ENCODE data around the gene CPSF4. TPM values are rescaled to one million over a fixed set of nuclear protein-coding genes. Genes with fewer than 3 reads are reported as not detected.

Gene CPSF4
- total and polyA plus RNA-seq, 5 experiments from 2014 or later = 22.9 to 55.2 (median 31.3) TPM

GRCh38 chr7:99397297-99397983 is 41.3 kb upstream of the CPSF4 start:
- POLR2A ChIA-PET = interaction anchor here (1.1 to 6.0 kb wide), 3 partner anchors 10 to 22 kb away, joined by 3 to 73 read pairs (median 5); partner anchors contain the start of genes BUD31 and PDAP1
- no peaks in the 10 kb centered on the region for H3K9me3 Mint-ChIP-seq
- DNase-seq = no peak
- H3K4me3 Mint-ChIP-seq = no peak overlapping the region
- H3K27ac Mint-ChIP-seq = peak overlapping the region; percentile 49 to 88 (median 76)
- no peak for ATAC-seq
- peaks cover 0 to 86% (median 14%) of the 10 kb centered on the region in 3 donors for H3K36me3 Mint-ChIP-seq
- H3K4me1 Mint-ChIP-seq = peaks cover 10 to 44% (median 31%) of the 10 kb centered on the region in 4 donors
- no peaks in the 10 kb centered on the region for H3K27me3 Mint-ChIP-seq

DNA sequence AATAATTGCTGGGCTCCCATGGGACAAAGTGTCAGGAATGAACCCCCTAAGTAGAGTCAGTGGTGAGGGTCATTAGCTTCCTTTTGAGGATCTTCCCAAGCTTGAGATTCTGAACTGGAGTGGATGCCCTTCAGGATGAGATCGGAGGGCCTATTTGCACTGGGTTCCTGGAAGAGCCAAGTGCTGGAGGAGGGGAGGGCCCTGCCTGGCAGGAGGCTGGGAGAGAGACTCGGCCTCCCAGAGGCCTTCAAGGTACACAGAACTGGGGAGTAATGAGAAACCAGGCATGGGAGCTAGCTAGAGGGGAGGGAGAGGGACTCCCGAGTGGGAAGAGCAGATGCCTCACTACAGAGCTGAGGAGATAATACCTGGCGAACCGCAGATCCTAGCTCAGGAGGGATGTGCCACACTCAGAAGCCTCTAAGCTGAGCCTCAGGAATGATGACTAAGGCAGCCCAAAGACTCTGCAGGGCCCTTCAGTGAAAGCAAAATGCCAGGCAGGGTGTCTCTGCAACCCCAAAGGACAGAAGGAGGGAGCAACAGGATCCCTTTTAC is 39.8 kb upstream of the CPSF4 start:
- DNase-seq (no peak), ATAC-seq (peak in 1 of 2 donors; percentile 12)
- no peak overlapping the region for H3K4me3 Mint-ChIP-seq
- H3K9me3 Mint-ChIP-seq = no peaks in the 10 kb centered on the region
- H3K36me3 Mint-ChIP-seq = peaks cover 6 to 86% (median 19%) of the 10 kb centered on the region in 3 donors
- no peaks in the 10 kb centered on the region for H3K27me3 Mint-ChIP-seq
- POLR2A ChIA-PET = interaction anchor here (0.5 to 3.6 kb wide), 9 partner anchors 9 to 161 kb away, joined by 3 to 23 read pairs (median 4); partner anchors contain the start of genes ARPC1B, BUD31 and PDAP1
- peaks cover 16 to 42% (median 27%) of the 10 kb centered on the region in 4 donors for H3K4me1 Mint-ChIP-seq
- H3K27ac Mint-ChIP-seq = peak overlapping the region; percentile 36 to 88 (median 70)

- peaks cover 19 to 44% (median 29%) of the 10 kb centered on the region in 4 donors for H3K4me1 Mint-ChIP-seq
- H3K27ac Mint-ChIP-seq = peak overlapping the region in 8 of 10 donors; percentile 19 to 91 (median 38)
- no peaks in the 10 kb centered on the region for H3K27me3 Mint-ChIP-seq
- peak overlapping the region in 1 of 10 donors; percentile 36 for H3K4me3 Mint-ChIP-seq
- POLR2A ChIA-PET = interaction anchor here (0.6 to 3.6 kb wide), 10 partner anchors 9 to 1273 kb away, joined by 3 to 23 read pairs (median 4); partner anchors contain the start of genes ARPC1B, BUD31 and PDAP1
- ATAC-seq = no peak
- no peaks in the 10 kb centered on the region for H3K9me3 Mint-ChIP-seq
- peaks cover 6 to 84% (median 19%) of the 10 kb centered on the region in 3 donors for H3K36me3 Mint-ChIP-seq
- DNase-seq = no peak
Measured at GRCh38 chr7:99399597-99399996, 39.1 kb upstream of the CPSF4 start.

DNA sequence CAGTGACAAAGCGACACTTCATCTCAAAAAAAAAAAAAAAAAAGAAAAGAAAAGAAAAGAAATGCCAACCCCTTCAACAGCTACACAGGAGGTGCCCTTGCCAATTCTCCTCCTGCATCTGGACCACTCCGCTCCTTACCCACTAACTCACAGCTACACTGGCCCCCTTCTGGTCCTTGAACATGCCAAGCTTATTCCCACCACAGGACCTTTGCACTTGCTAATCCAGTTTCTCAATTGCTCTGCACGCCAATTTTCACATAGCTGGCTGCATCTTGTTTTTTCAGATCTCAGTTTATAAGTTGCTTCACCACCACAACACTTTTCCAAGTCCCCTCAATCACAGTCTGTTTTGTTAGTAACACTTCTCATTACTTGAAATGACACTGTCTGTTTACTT is 35.9 kb upstream of the CPSF4 start:
- Mint-ChIP-seq H3K4me1 (peaks cover 39 to 57% (median 48%) of the 10 kb centered on the region in 4 donors), H3K4me3 (no peak overlapping the region), H3K27ac (peak overlapping the region in 7 of 10 donors; percentile 44 to 90 (median 74)), H3K9me3 (no peaks in the 10 kb centered on the region), H3K36me3 (peaks cover 6 to 57% (median 15%) of the 10 kb centered on the region in 3 donors), H3K27me3 (no peaks in the 10 kb centered on the region)
- no peak for ATAC-seq
- POLR2A ChIA-PET = interaction anchor here (0.6 to 3.8 kb wide), 4 partner anchors 9 to 52 kb away, joined by 3 to 29 read pairs (median 7); partner anchors contain the start of gene ARPC1B
- no peak for DNase-seq

- Mint-ChIP-seq H3K9me3 (no peaks in the 10 kb centered on the region), H3K4me1 (peaks cover 36 to 51% (median 45%) of the 10 kb centered on the region in 4 donors), H3K36me3 (peaks cover 6 to 48% (median 12%) of the 10 kb centered on the region in 3 donors), H3K4me3 (no peak overlapping the region), H3K27ac (peak overlapping the region in 9 of 10 donors; percentile 19 to 96 (median 71)), H3K27me3 (no peaks in the 10 kb centered on the region)
- ATAC-seq (no peak), DNase-seq (no peak)
- POLR2A ChIA-PET = interaction anchor here (3.8 kb wide), 1 partner anchor 10 kb away, joined by 29 read pairs; no protein-coding TSS in a partner anchor
Measured at GRCh38 chr7:99403764-99404163, 35.0 kb upstream of the CPSF4 start.

DNA sequence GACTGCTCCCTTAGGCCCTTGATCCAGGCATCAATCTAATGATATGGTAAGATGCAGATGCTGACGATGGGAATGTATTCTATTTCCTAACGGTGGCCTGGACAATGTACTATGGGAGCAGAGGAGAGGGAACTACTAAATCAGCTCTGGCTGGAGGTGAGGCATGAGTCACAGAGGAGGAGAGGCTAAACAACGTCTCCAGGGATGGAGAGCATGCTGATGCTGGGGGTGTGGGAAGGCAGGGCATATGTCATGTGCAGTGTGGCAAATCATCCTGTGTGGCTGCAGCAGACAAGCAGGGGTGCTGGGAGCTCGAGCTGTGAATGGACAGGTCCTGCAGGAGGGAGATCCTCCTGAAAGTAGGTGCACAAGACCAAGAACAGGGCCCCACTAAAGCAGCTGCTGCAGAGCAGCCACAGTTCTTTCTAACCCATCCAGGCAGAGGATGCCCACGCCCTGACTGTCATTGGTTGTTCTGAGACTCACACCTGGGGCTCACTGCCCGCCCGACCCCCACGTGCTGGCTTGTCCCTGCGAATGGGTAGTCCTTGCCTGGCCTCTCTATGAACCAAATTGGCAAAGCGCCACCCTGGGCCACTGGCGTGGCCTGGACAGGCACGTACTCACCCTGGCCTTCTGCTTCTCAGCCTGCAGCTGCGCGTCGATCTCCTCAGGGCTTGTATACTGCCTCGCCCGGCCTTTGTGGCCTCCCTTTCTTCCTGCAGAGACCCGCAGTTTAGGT is 34.3 kb upstream of the CPSF4 start:
- POLR2A ChIA-PET = interaction anchor here (1.2 to 3.8 kb wide), 2 partner anchors 11 to 39 kb away, joined by 3 to 29 read pairs; no protein-coding TSS in a partner anchor
- no peak for ATAC-seq
- peak overlapping the region in 1 of 10 donors; percentile 29 for H3K4me3 Mint-ChIP-seq

DNA sequence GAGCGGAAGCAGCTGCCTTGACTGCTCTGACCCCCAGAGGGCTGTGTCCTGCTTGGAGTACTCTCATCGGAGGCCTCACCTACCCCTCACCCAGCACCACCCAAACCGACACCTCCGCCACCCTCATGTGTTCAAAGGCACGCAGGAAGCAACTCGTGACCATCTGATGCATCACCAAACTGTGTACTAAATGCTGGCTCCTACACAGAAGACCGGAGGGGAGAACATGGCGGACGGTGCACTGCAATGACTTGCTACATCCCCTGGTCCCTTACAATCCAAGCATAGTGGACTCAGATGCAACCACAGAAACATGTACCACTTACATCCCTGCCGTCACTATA is 33.8 kb upstream of the CPSF4 start:
- H3K27ac Mint-ChIP-seq = peak overlapping the region in 7 of 10 donors; percentile 24 to 68 (median 55)
- no peak overlapping the region for H3K4me3 Mint-ChIP-seq
- H3K36me3 Mint-ChIP-seq = peaks cover 6 to 44% (median 12%) of the 10 kb centered on the region in 3 donors
- H3K9me3 Mint-ChIP-seq = no peaks in the 10 kb centered on the region
- H3K27me3 Mint-ChIP-seq = no peaks in the 10 kb centered on the region
- ATAC-seq = no peak
- H3K4me1 Mint-ChIP-seq = peaks cover 42 to 59% (median 54%) of the 10 kb centered on the region in 4 donors
- POLR2A ChIA-PET = interaction anchor here (0.6 to 6.2 kb wide), 5 partner anchors 11 to 94 kb away, joined by 3 to 102 read pairs (median 5); partner anchors contain the start of gene ARPC1B
- DNase-seq = no peak

More for the DNA sequence above, 34.3 kb upstream of the CPSF4 start:
- H3K27me3 Mint-ChIP-seq = no peaks in the 10 kb centered on the region
- peaks cover 38 to 54% (median 49%) of the 10 kb centered on the region in 4 donors for H3K4me1 Mint-ChIP-seq
- no peak for DNase-seq
- H3K9me3 Mint-ChIP-seq = no peaks in the 10 kb centered on the region
- peaks cover 6 to 43% (median 12%) of the 10 kb centered on the region in 3 donors for H3K36me3 Mint-ChIP-seq
- H3K27ac Mint-ChIP-seq = peak overlapping the region; percentile 19 to 96 (median 60)

- POLR2A ChIA-PET = interaction anchor here (0.9 to 6.2 kb wide), 4 partner anchors 12 to 31 kb away, joined by 3 to 102 read pairs (median 39); partner anchors contain the start of genes ARPC1B and PTCD1
- DNase-seq (no peak), ATAC-seq (no peak)
- Mint-ChIP-seq H3K36me3 (peaks cover 6 to 41% (median 7%) of the 10 kb centered on the region in 3 donors), H3K4me3 (peak overlapping the region; percentile 41 to 98 (median 94)), H3K27ac (peak overlapping the region; percentile 69 to 99 (median 98)), H3K9me3 (no peaks in the 10 kb centered on the region), H3K4me1 (peaks cover 42 to 68% (median 59%) of the 10 kb centered on the region in 4 donors), H3K27me3 (no peaks in the 10 kb centered on the region)
Measured at GRCh38 chr7:99406557-99406956, 32.2 kb upstream of the CPSF4 start.

DNA sequence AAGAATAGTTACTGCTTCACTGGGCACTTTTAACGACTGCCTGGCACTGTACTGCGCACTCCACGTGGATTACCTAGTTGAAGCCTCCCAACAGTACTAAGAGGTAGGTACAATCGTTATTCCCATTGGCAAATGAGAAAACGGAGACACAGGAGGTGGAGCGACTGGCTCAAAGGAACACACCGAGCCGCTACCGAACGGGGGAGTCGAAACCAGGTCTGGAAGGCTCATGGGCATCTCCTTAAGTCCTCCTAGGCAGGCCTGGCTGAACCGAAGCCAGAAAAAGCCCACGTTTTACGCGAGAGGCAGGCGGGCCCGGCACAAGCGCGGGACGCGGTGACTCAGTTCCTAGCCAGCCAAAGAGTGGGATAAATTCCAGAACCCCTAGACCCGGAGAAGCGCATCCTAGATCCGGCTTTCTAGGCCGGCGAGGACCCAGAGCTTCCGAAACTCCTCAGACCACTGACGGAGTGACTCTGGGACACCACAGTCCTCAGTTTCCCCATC is 30.8 kb upstream of the CPSF4 start:
- DNase-seq = peak in 6 of 10 donors; percentile 23 to 38 (median 30)
- Mint-ChIP-seq H3K27me3 (no peaks in the 10 kb centered on the region), H3K9me3 (no peaks in the 10 kb centered on the region), H3K4me3 (peak overlapping the region; percentile 91 to 100 (median 96)), H3K4me1 (peaks cover 40 to 74% (median 58%) of the 10 kb centered on the region in 4 donors), H3K36me3 (peaks cover 4 to 43% (median 8%) of the 10 kb centered on the region in 3 donors), H3K27ac (peak overlapping the region; percentile 82 to 99 (median 98))
- peak; percentile 9 to 23 for ATAC-seq
- POLR2A ChIA-PET = interaction anchor here (0.8 to 6.2 kb wide), 19 partner anchors 9 to 1022 kb away, joined by 3 to 102 read pairs (median 9); partner anchors contain the start of genes ARPC1B, CPSF4, MEPCE and PTCD1

- ATAC-seq = peak; percentile 82 to 84
- POLR2A ChIA-PET = interaction anchor here (0.6 to 6.2 kb wide), 30 partner anchors 9 to 1021 kb away, joined by 3 to 102 read pairs (median 6); partner anchors contain the start of genes AP4M1, ARPC1A, ARPC1B and ATP5MF
- Mint-ChIP-seq H3K27ac (peak within 1 kb of the TSS; percentile 94 to 99 (median 98)), H3K4me1 (peaks cover 33 to 74% (median 55%) of the 10 kb centered on the region in 4 donors), H3K9me3 (no peaks in the 10 kb centered on the region), H3K36me3 (peaks cover 0 to 42% (median 9%) of the 10 kb centered on the region in 3 donors), H3K27me3 (no peaks in the 10 kb centered on the region), H3K4me3 (peak within 1 kb of the TSS; percentile 91 to 100 (median 96))
- DNase-seq = peak; percentile 79 to 100 (median 96)
Measured at GRCh38 chr7:99408379-99409191, 30.2 kb upstream of the CPSF4 start, which contains the start of the genes BUD31 and PDAP1. Gene BUD31, plus strand, starts transcription at chr7:99408969. Its CDS starts 2,124 bp downstream, at chr7:99411093. Gene PDAP1, minus strand, starts transcription at chr7:99408597. Its CDS starts 49 bp downstream, at chr7:99408548.

Measured in naive thymus-derived CD8-positive, alpha-beta T cell (primary cell).